Loucy (cell line): ENCODE results near the gene POMT2.

Source experiments
- CTCF ChIP-seq: fragments of 200-600 bp; sonication (generic); conservative IDR thresholded peaks from 2 replicates; pipeline ENCODE4 v1.5.1; 2014; ENCODE audit warnings: mild to moderate bottlenecking, antibody characterized with exemption, low read length
- EZH2phosphoT487 ChIP-seq: fragments of 200-600 bp; IDR thresholded peaks from 2 replicates; pipeline ENCODE4 v1.6.1; 2018; ENCODE audit warnings: antibody characterized with exemption, mild to moderate bottlenecking, moderate library complexity, borderline replicate concordance

- TF ChIP-seq CTCF: peak; percentile 43
- TF ChIP-seq EZH2phosphoT487: no peak
These were observed at the start of gene POMT2 for GRCh38 chr14:77320238-77320935.
